NCI-H1048 (cell line): ENCODE data around the gene TPST2.

ENCODE experiments used
- DNase-seq: peaks from one replicate; lab custom pipeline; 2025; lab: John Stamatoyannopoulos, UW

The TPST2 gene

DNA sequence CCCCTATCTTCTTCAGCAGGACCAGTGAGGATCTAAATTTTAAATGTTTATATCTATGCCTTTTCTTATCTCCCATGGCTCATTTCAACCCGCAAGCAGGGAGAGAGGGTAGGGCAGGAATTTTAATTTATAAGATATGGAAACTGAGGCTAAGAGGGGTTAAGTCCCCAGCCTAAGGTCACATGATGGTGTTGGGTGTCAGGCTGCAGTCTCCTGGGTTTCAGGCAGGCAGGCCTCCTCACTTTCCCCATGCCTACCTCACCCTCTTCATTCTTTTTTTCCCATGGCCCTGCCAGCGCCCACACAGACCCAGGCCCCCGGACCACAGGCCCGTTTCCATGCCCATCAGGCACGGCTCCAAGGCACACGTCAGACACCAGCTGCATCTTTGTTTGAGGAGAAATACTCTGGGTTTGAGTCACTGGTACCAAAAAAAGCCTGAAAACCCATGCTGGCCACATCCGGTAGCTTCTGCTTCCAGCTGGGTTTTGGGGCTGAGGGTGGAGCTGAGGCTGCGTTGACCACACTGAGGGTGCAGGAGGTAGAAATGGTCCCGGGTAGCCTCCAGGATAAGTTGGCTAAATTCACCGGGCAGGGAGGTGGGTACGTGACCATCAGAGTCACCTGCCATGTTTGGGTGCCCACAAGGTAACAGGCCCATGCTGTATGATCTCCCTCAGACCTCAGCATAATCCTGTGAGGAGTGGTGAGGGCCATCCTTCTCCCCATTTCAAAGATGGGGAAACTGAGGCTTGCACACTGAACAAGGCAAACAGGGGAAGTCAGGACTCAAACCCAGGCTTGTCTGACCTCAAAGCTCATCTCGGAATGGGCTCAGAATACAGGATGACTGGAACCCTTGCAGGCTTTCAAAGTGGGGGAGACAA, 20.4 kb upstream of the TPST2 start:
- no peak for DNase-seq

DNA sequence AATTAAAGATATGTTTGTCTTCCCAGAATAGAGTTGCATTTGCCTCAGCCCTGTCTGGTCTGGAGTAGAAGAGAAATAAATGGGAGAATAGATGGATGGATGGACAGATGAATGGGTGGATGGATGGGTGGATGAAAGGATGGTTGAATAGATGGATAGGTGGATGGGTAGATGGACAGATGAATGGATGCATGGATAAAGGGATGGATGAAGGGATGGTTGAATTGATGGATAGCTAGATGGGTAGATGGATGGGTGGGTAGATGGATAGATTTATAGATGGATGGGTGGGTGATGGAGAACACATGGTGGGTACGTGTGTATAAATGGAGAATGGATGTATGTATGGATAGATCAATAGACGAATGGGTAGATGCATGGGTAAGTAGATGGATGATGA, 19.4 kb upstream of the TPST2 start:
- no peak for DNase-seq

DNA sequence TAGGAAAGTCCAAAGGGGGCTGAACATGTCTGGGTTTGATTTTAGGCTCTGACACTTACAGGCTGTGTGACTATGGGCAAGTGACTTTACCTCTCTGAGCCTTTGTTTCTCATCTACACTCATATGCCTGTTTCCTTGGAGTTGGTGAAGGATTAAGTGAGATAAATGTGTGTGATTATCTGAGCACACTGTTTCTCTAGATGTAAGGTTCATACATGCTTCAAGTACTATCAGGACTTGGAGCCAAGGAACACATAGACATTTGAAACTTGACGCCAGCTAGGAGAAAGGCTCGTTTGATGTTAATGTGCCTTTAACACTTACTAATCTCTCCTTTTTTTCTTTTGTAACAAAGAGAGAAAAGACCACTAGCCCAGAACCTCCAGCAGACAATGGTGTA, 18.2 kb upstream of the TPST2 start:
- DNase-seq = no peak

DNA sequence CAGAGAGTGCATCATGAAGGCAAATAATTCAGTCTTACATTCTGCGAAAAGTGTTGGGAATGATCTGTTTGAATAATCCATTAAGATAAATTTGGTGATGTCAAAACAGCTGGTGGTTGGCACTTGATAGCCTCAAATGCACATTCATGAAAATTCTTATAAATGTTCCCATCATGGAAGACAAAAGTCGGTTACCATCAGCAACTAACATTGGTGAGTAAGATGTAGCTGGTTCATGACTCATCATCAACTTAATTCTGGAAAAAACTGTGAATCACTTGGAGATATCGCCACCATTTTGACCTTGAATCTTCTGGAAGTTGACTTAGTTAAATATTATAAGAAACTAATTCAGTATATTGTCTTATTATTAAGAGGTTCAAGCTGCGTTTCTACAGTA, 16.7 kb upstream of the TPST2 start:
- DNase-seq = no peak

DNA sequence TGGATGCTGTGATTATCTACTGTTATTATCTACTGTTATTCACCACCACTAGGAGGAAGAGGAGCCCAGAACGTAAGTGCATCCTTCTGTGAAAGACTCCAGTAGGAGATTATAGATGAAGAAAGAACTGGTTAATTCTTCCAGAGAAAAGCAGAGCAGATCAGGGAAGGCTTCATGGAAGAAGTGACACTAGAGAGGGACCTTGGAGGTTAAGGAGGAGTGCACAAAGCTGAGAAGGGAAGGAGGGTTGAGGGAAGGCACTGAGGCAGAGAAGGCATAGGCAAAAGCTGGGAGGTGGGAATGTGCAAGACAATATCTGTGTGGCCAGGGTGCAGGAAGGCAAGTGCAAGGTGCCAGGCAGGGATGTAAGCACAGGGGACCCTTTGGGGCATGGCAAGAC, 14.4 kb upstream of the TPST2 start:
- DNase-seq = no peak

DNA sequence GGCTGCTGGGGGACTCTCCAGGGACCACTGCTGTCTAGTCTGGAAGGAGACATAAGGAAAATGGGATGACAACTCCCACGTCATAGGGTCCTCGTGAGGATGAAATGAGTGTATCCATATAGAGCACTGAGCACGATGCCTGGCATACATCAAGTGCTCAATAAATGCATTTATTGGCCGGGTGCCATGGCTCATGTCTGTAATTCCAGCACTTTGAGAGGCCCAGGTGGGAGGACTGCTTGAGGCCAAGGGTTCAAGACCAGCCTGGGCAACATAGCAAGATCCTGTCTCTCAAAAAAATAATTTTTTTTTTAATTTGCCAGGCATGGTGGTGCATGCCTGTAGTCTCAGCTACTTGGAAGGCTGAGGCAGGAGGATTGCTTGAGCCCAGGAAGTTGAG, 12.2 kb upstream of the TPST2 start:
- no peak for DNase-seq

DNA sequence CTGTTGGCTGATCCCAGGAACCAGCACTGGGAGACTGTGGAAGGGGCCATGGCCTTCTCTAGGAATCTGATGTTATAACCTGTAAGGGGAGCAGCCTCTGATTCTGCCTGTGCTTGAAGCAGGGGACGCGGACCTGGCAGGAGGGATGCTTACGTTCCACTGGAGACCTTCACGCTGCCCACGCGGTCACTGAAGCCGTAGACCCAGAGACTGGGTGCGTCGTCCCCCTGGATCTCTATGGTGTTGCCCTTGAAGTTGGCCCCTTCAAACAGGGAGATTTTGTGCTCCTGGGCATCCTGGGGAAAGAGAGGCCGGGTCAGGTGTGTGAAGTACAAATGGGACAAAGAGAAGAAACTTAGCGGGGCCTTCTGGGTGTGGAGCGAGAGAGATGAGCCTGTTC, 11.8 kb upstream of the TPST2 start:
- no peak for DNase-seq

DNA sequence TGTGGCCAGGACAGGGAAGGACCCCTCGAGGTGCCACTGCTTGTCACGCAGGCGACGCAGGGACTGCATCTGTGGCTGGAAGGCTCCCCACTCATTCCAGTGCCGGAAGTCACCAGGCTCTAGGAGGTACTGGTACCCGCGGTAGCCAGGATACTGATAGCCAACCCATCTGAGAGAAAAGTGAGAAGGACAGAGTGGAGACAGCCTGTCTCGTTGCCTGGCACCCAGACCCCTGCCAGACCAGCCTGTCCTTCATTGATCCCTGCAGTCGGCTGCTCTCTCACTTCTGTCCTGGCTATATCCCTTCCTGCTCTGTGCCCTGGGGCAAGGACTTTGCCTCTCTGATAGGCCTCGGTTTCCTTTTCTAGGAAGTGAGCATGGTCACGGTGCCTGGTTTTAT, 9.6 kb upstream of the TPST2 start:
- DNase-seq = no peak

DNA sequence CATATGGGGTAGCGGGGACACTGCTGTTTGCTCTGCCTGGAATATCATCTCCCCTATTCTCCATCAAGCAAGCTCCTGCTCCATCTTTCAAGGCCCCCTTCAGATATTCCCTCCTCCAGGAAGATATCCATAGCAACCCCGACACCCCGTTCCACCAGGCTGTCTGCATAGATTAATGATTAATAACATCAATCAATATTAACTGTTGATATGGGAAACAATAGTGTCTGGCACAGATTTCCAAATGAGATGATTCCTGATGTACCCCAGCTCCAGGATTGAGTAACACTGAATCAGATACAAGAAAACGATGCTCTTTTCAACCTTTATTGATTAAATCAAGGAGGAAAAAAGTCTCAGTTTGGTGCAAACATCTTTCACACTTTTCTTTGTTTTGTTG, 7.5 kb upstream of the TPST2 start:
- DNase-seq = no peak

DNA sequence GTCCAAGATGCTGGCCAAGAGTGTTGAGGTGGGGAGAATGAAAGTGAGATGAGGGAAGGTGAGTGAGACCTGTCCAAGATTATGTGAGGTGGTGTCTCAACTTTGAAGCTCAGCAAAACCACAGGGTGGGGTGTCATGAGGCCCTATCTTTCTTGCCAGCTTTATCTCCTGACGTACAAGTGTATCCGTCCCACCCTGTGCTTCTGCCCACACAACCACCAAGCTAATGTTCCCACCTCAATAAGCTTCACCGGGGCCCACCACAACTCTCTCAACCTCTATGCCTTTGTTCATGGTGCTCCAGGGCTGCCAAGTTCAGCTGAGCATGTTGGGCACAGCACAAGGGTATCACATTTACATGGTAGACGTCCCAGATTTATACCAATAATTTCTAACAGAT, 7.1 kb upstream of the TPST2 start:
- DNase-seq = no peak

DNA sequence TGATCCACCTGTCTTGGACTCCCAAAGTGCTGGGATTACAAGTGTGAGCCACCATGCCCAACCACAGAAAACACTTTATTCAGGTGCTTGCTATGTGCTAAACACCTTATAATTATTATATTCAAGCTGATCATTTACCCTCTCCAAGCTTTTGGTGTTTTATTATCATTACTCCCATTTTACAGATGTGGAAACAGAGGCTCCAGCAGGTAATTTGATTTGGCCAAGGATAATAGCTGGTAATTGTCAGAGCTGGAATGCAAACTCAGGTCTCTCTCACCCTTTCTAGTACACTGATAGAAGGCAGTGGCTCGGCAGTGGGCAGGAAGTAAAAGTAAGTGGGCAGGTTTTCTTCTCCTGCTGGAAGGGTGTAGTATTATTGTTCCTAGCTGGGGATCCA, 3.8 kb upstream of the TPST2 start:
- no peak for DNase-seq

DNA sequence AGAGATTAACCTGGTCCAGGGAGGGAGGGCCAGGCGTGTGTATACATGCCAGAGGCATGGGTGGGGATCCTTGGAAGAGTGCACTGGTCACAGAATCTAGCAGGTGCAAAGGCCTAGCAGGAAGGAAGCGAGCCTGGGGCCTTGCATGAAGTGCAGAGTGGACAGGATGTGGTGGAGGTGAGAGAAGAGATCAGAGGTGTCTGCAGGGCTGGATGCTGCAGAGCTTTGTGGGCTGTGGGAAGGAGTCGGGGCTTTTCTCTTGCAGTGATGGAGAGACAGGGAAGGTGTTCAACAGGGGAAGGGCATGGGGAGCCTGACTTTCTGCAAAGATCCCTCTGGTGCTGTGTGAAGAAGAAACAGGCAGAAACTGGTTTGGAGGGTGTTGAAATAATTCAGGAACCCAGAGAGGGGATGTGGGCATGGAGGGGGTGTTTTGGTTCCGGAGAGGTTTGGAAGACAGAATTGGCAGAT, 2.5 kb upstream of the TPST2 start:
- no peak for DNase-seq

DNA sequence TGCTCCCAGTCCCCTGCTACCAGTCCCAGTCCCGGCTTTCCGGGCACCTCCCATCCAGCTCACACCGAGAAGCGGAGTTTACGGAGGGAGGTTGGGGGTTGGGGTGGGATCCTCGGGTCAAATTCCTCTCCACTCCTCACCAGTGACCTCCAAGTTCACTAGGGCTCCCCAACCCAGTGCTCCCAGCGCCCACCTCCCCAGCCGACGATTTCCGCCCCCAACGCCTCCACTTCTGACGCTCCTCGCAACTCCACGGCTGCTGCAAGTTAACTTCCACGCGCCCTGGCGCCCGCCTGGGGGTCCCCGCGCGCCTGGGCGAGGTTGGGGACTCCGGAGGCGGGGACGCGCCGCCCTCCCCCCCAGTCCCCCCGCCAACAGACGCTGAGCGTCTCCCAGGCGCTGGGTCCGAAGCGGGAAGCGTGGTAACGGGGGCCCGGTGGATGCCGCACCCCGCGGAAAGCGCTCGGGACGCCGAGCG, 526 bp downstream of the TPST2 start:
- no peak for DNase-seq

DNA sequence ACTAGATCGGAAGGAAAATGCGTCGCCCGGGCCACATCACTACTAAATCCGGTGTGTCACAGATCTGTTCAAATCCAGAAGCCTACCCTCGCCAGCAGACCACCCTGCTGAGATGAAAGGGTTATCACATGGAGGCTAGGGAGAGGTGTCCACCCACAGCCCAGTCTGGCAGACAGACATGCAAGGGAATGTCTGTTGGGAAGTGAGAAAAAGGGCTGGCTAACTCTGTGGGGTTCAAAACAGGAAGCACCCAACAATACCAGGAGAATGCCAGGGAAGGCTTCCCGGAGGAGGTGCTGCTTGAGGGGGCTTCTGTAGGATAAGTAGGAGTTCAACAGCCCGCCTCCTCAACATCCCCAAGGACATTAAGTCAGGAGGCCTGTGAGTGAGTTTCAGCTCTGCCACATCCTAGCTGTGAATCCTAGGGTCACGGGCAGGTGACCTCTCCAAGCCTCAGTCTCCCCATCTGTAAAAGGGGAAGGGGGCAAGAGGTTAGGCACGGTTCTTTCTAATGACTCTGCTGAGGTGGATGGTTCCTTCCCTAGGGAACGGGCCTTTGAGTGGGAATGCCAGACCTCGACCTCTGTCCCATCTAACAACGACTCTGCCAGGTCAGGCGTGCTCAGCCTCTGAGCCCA, 1.1 kb downstream of the TPST2 start:
- no peak for DNase-seq

DNA sequence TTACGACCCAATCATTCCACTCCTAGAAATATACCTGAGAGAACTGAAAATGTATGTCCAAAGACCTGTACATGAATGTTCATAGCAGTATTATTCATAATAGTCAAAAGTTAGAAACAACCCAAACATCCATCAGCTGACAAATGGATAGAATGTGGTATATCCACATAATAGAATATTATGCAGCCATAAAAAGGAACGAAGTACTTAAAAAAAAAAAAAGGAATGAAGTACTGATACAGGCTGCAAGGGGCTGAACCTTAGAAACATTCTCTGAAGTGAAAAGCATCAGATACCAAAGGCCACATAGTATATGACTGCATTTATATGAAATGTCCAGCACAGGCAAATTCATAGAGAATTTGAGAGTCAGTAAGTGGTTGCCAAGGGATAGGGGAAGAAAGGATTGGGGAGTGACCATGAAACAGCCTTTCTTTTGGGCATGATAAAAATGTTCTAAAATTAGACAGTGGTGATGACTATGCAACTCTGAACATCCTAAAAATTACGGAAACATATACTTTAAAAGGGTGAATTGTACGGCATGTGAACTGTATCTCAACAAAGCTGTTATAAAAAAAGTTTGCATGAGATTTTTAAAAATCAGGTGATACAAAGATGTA, 1.8 kb downstream of the TPST2 start:
- no peak for DNase-seq

DNA sequence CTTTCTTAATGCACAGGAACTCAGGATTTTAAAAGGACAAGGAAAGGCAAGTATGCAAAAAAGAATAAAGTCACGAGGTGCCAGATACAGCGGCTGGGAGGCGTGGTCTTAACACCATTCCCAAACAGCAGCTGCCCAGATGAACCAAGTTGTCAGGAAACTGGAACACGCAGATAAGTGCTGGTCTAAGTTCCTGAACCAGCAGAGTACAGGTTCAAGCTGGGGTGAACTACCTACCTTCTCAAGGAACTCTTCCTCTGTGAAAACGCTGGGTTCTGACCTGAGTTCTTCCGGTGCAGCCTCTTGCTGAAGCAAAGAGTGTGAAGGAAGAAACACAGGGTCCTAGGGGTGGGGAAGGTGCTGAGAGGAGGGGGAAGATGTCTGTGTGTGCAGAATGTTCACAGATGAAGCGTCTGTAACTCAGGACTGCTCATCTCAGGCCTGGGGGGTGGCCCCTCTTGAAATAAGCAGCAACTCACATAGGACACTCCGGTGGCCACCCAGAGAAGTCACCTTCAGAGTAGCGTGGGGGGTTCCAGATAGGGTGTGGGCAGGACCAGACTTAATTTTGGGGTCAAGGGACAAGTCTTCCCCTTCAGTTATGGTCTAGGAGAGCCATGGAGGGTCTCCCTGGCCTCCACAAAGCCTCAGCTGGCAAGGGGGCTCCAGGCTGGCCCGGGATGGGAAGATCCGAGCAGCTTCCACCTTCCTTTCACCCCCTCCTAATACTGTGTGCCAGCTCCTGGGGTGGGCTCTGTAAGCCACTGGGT, 3.2 kb downstream of the TPST2 start:
- no peak for DNase-seq

DNA sequence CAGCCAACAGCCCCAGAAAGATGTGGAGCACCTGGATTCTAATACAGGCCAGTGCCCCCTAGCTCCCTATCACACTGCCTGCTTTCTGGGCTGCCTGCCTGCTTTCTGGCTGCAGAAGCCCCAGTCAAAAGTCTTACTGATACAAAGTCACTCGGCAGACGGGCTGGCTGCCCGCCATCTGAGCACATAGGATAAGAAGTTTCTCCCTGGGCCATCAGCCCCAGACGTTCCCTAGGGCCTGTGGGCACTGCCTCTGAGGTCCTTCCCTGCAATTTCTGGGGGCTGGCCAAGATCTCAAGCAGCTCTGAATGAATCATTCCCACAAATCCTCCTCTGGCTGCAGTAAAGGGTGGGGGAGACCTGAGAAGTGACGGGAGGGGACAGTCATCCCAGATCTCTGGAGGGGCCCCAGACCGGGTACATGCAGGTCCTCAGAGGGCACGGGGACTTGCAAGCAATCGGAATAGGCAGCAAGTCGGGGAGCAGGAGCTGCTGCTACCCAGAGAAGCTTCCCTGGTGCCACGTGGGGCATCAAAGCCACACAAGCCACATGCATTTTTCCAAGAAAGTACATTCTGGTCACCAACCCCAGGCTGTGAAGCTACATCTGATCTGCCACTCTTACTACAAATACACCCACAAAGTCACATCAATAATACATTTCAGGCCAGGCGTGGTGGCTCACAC, 4.7 kb downstream of the TPST2 start:
- DNase-seq = no peak

DNA sequence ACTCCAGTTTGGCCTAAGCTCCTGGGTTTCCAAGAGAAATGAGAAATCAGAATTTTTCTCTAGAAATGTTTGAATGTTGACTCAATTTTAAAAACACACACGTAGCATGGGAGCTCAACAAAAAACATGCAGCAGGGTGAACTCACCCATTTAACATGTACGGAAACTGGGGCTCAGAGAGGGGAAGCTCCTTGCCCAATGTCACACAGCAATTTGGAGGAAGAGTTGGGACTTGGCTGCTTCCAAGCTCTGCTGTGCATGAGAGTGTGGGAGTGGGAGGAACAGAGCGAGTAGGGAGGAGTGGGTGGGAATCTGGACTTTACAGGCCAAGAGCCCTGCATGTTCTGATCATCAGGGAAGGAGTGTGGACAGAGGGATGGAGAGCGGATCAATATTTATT, 5.9 kb downstream of the TPST2 start:
- no peak for DNase-seq

DNA sequence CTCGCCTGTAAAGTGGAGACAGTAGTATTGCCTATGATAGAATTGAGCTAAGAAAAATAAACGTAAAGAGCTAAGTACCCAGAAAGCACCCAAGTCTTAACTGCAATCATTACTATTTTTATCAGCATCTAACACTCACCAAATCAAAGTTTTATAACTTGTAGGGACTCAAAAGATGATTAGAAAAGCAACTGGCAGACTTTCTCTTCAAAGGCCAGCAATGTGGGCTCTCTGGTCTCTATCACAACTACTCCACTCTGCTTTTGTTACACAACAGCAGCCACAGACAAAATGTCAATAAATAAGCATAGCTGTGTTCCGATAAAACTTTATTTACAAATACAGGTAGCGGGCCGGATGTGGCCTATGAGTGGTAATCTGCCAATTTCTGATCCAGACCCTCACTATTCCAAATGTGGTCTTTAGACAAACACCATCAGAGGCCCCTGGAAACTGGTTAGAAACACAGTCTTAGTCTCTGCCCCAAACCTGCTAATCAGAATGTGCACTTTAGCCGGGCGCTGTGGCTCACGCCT, 8.2 kb downstream of the TPST2 start:
- DNase-seq = no peak

DNA sequence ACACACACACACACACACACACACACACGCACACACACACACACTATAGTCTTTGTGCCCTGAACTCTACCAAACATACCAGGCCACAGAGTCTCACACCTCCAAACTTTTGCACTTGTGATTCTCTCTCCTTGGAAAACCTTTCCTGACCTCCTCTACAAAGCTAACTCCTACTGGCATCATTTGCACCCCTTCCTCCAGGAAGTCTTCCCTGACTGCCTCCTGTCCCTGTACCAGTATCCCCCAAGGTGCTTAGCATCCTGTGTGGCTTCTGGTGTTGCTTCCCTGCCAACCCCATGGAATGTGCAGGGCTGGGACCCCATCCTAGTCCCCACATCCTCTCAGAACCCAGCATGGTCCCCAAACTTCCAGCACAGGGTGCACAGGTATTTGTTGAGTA, 8.9 kb downstream of the TPST2 start:
- DNase-seq = no peak

DNA sequence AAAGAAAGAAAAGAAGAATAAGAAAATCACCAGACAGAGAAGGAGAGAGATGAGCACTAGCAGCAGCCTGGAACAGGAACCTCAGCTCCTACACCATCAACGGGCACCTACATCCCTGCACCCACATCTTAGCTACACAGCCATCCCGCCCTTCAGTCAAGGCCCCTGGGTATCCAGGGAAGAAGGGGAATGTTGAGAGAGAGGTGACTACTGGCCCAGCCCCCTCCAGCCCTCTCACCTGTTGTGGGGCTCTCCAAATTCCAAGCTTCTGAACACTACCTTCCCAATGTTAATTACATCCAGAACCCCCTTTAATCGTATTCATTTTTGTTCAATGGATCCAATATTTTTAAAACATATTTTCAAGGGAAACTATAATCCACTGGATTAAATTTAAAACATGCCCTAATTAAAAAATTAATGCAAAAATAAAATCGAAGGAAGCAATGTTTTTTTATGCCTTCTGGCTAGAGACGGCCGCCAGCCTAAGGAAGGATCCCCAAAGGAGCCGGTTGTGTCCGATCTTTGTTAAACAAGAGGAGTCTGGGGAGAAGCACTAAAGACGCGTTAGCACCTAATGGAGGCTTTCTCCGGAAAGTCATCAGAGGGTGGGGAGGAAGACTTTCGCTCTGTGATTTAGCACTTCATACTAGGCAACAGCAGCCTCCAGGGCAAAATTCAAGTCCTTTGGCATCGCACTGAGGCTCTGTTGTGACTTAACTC, 9.5 kb downstream of the TPST2 start:
- DNase-seq = no peak
